Fibroblast of lung (primary cell): ENCODE results near the gene KCMF1. TPM values are rescaled to one million over a fixed set of nuclear protein-coding genes. Genes with fewer than 3 reads are reported as not detected.

Experiments
- DNase-seq, 2 donors: peaks; one replicate each; pipeline versions ENCODE4 v3.0.0 to v3.0.0-alpha.2; 2010; ENCODE audit warnings: low read depth in 2 of 2
- H2AFZ ChIP-seq: 2 replicates; pipeline ENCODE4 v1.5.1; 2012; ENCODE audit warnings: low read length, control low read depth, inconsistent platforms
- H3K27ac ChIP-seq: 2 replicates; pipeline ENCODE4 v1.5.1; 2011; ENCODE audit warnings: low read length, control low read depth; ENCODE audit not compliant: insufficient read depth
- H3K27me3 ChIP-seq: 2 replicates; pipeline ENCODE4 v1.5.1; 2011; ENCODE audit warnings: mild to moderate bottlenecking, low read length; ENCODE audit not compliant: control insufficient read depth, insufficient read depth
- H3K36me3 ChIP-seq: 2 replicates; pipeline ENCODE4 v1.5.1; 2011; ENCODE audit warnings: low read length; ENCODE audit not compliant: control insufficient read depth, insufficient read depth
- H3K4me1 ChIP-seq: 2 replicates; pipeline ENCODE4 v1.5.1; 2011; ENCODE audit warnings: low read length; ENCODE audit not compliant: control insufficient read depth, insufficient read depth; ENCODE audit errors: extremely low read depth
- H3K4me2 ChIP-seq: 2 replicates; pipeline ENCODE4 v1.5.1; 2011; ENCODE audit warnings: low read length, control low read depth; ENCODE audit not compliant: insufficient read depth; ENCODE audit errors: extremely low read depth
- H3K4me3 ChIP-seq, 4 experiments: fragments of 200-600 bp in 1 of 4; sonication (generic) in 1 of 4; replicated peaks in 1 of 4; 2 replicates each; pipeline ENCODE4 v1.5.1; 2011 to 2016; ENCODE audit warnings: low read length in 4 of 4, low read depth in 3 of 4, mild to moderate bottlenecking in 3 of 4, control low read depth in 2 of 4, inconsistent platforms in 1 of 4, mixed read lengths in 1 of 4; ENCODE audit not compliant: insufficient read depth in 1 of 4; ENCODE audit errors: control extremely low read depth in 1 of 4
- H3K79me2 ChIP-seq: 2 replicates; pipeline ENCODE4 v1.5.1; 2012; ENCODE audit warnings: mild to moderate bottlenecking, low read length, inconsistent platforms; ENCODE audit not compliant: control insufficient read depth, insufficient read depth
- H3K9ac ChIP-seq: 2 replicates; pipeline ENCODE4 v1.5.1; 2011; ENCODE audit warnings: mild to moderate bottlenecking, low read length, control low read depth; ENCODE audit not compliant: insufficient read depth
- H3K9me3 ChIP-seq: 2 replicates; pipeline ENCODE4 v1.5.1; 2012; ENCODE audit warnings: low read depth, low read length; ENCODE audit not compliant: control insufficient read depth, insufficient read depth
- H4K20me1 ChIP-seq: 2 replicates; pipeline ENCODE4 v1.5.1; 2011; ENCODE audit warnings: low read length; ENCODE audit not compliant: control insufficient read depth, insufficient read depth; ENCODE audit errors: extremely low read depth
- EZH2 ChIP-seq: IDR thresholded peaks from 2 replicates; pipeline ENCODE4 v1.5.1; 2012; ENCODE audit warnings: low read length, control low read depth, mild to moderate bottlenecking; ENCODE audit errors: missing control alignments
- polyA plus RNA-seq, 2 donors: library from polyadenylated mRNA; depleted of rRNA in 1 of 2; stranded (reverse) in 1 of 2; unstranded in 1 of 2; fragments of >200 nt; gene quantifications; 2 replicates each; pipeline ENCODE4 v1.2.1, GENCODE V29; 2011 to 2012; ENCODE audit warnings: missing spikeins in 1 of 2
- total RNA-seq: library from RNA; depleted of rRNA; stranded (reverse); fragments of >200 nt; gene quantifications from 2 replicates; pipeline ENCODE4 v1.2.1, GENCODE V29; 2014
- TF ChIP-seq, protein P1 (sequence below), 2 donors: IDR thresholded peaks in 1 of 2; conservative IDR thresholded peaks in 1 of 2; 1 replicate in 1 of 2; 2 replicates in 1 of 2; pipeline ENCODE4 v1.5.1; 2011 to 2012; ENCODE audit warnings: low read length in 2 of 2, control low read depth in 1 of 2, inconsistent platforms in 1 of 2, low read depth in 1 of 2, mild to moderate bottlenecking in 1 of 2

Gene KCMF1
- total and polyA plus RNA-seq, 2 donors (not counting 1 experiment from before 2014, with no cell fraction given): 61.8 to 120 TPM

DNA sequence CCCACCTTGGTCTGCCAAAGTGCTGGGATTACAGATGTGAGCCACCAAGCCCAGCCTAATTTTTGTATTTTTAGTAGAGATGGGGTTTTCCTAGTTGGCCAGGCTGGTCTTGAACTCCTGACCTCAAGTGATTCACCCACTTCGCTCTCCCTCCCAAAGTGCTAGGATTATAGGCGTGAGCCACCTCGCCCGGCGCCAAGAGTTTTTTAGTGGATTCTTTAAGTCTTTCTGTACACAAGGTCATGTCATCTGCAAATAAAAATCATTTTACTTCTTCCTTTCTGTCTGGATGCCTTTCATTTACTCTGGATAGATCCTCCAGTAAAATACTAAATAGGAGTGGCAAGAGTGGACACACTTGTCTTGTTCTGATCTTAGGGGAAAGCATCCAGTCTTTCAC, 61.7 kb downstream of the KCMF1 start:
- Histone ChIP-seq H3K79me2 (peaks cover 6% of the 10 kb centered on the region), H3K36me3 (peaks cover 4% of the 10 kb centered on the region), H2AFZ (no peak overlapping the region)

DNA sequence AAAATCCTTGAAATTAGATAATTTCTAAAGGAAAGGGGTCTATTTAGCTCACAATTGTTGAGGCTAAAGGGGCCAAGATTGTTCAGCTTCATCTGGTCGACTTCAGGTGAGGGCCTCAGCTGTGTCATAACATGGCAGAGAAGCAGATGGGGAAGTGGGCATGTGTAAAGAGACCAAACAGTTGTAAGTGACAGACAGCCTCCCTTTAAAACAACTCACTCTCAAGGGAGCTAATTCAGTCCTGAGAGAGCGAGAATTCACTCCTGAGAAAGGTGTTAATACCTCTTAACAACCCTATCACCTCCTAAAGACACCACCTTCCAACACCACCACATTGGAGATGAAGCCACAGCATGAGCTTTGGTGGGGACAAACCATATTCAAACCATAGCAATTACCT, 62.4 kb downstream of the KCMF1 start:
- DNase-seq: no peak
- Histone ChIP-seq H4K20me1 (no peaks in the 10 kb centered on the region), H3K27ac (no peak overlapping the region), H3K4me2 (no peak overlapping the region), H2AFZ (no peak overlapping the region), H3K4me1 (no peaks in the 10 kb centered on the region), H3K9me3 (no peaks in the 10 kb centered on the region), H3K79me2 (peaks cover 5% of the 10 kb centered on the region), H3K36me3 (peaks cover 4% of the 10 kb centered on the region), H3K27me3 (no peaks in the 10 kb centered on the region), H3K4me3 (no peak overlapping the region), H3K9ac (no peak overlapping the region)
- TF ChIP-seq, protein P1, sequence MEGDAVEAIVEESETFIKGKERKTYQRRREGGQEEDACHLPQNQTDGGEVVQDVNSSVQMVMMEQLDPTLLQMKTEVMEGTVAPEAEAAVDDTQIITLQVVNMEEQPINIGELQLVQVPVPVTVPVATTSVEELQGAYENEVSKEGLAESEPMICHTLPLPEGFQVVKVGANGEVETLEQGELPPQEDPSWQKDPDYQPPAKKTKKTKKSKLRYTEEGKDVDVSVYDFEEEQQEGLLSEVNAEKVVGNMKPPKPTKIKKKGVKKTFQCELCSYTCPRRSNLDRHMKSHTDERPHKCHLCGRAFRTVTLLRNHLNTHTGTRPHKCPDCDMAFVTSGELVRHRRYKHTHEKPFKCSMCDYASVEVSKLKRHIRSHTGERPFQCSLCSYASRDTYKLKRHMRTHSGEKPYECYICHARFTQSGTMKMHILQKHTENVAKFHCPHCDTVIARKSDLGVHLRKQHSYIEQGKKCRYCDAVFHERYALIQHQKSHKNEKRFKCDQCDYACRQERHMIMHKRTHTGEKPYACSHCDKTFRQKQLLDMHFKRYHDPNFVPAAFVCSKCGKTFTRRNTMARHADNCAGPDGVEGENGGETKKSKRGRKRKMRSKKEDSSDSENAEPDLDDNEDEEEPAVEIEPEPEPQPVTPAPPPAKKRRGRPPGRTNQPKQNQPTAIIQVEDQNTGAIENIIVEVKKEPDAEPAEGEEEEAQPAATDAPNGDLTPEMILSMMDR (conservative IDR thresholded peaks at IDR 0.05 in 1 of 2, IDR thresholded peaks at IDR 0.05 in 1 of 2; ENCODE audit: low read depth in 1 of 2, low read length in 2 of 2): no peak
- TF ChIP-seq EZH2: no peak

More for the DNA sequence above, 61.7 kb downstream of the KCMF1 start:
- TF ChIP-seq, protein P1 (conservative IDR thresholded peaks at IDR 0.05 in 1 of 2, IDR thresholded peaks at IDR 0.05 in 1 of 2; ENCODE audit: low read depth in 1 of 2, low read length in 2 of 2): no peak
- TF ChIP-seq EZH2: no peak
- no peaks in the 10 kb centered on the region for H4K20me1 ChIP-seq
- no peaks in the 10 kb centered on the region for H3K9me3 ChIP-seq
- DNase-seq: peak in 1 of 2 donors; percentile 38
- H3K4me1 ChIP-seq: no peaks in the 10 kb centered on the region
- H3K9ac ChIP-seq: no peak overlapping the region
- no peak overlapping the region for H3K27ac ChIP-seq
- no peak overlapping the region for H3K4me3 ChIP-seq
- no peak overlapping the region for H3K4me2 ChIP-seq
- no peaks in the 10 kb centered on the region for H3K27me3 ChIP-seq

GRCh38 chr2:85034158-85034557, 63.2 kb downstream of the KCMF1 start:
- TF ChIP-seq EZH2: no peak
- H3K4me1 ChIP-seq: no peaks in the 10 kb centered on the region
- no peak overlapping the region for H3K27ac ChIP-seq

More at GRCh38 chr2:85034158-85034557, 63.2 kb downstream of the KCMF1 start:
- Histone ChIP-seq H3K4me3 (no peak overlapping the region), H3K4me2 (no peak overlapping the region), H3K9me3 (no peaks in the 10 kb centered on the region), H4K20me1 (no peaks in the 10 kb centered on the region), H3K79me2 (peaks cover 5% of the 10 kb centered on the region), H3K27me3 (no peaks in the 10 kb centered on the region), H3K9ac (no peak overlapping the region), H3K36me3 (peaks cover 4% of the 10 kb centered on the region), H2AFZ (no peak overlapping the region)
- no peak for DNase-seq
